Heart right ventricle (tissue), 16 donors: ENCODE results near the gene ACSL5. TPM values are rescaled to one million over a fixed set of nuclear protein-coding genes. Genes with fewer than 3 reads are reported as not detected.

Experiments
- ATAC-seq, 8 donors: fragments of 200-7000 bp; cut with Tn5 transposase; one replicate each; pipeline ENCODE4 v1.9.1; 2020; ENCODE audit warnings: mild to moderate bottlenecking in 8 of 8, moderate library complexity in 8 of 8, moderate number of reproducible peaks in 1 of 8
- DNase-seq, 2 donors: peaks; one replicate each; pipeline ENCODE4 v3.0.0-alpha.2; 2020
- H3K27ac ChIP-seq, 10 donors: fragments of 200-600 bp; sonication (generic) in 2 of 10; one replicate each; pipeline versions ENCODE4 v1.5.0 to v1.8.0; 2020 to 2022; ENCODE audit warnings: mild to moderate bottlenecking in 3 of 10
- H3K27me3 ChIP-seq, 7 donors: fragments of 200-600 bp; one replicate each; pipeline ENCODE4 v1.8.0; 2021 to 2022; ENCODE audit warnings: mild to moderate bottlenecking in 2 of 7
- H3K36me3 ChIP-seq, 9 donors: fragments of 200-600 bp; sonication (generic) in 1 of 9; one replicate each; pipeline versions ENCODE4 v1.5.0 to v1.8.0; 2020 to 2022; ENCODE audit warnings: mild to moderate bottlenecking in 2 of 9
- H3K4me1 ChIP-seq, 9 donors: fragments of 200-600 bp; sonication (generic) in 1 of 9; one replicate each; pipeline versions ENCODE4 v1.5.0 to v1.8.0; 2020 to 2022; ENCODE audit warnings: mild to moderate bottlenecking in 4 of 9
- H3K4me3 ChIP-seq, 10 donors: fragments of 200-600 bp; sonication (generic) in 2 of 10; one replicate each; pipeline versions ENCODE4 v1.5.0 to v1.8.0; 2020 to 2022; ENCODE audit warnings: mild to moderate bottlenecking in 7 of 10, moderate library complexity in 2 of 10
- H3K9me3 ChIP-seq, 11 donors: fragments of 200-600 bp in 10 of 11; sonication (generic) in 2 of 11; one replicate each; pipeline versions ENCODE4 v1.5.0 to v1.8.0; 2013 to 2022; ENCODE audit warnings: mild to moderate bottlenecking in 2 of 11, control low read depth in 1 of 11, moderate library complexity in 1 of 11
- WGBS, 2 donors: extraction: QIAGEN DNeasy Blood & Tissue Kit; methylation state at CpG; one replicate each; pipeline ENCODE4 v1.1.7; 2013; ENCODE audit warnings: inconsistent platforms in 1 of 2; 5-methylcytosine and 5-hydroxymethylcytosine counted together
- intact Hi-C, 10 donors: fragments of 100-400 bp; cut with DNase I; formaldehyde crosslinking; loops; one replicate each; pipeline versions ENCODE4 v1.11.1 to v1.14.2; 2022
- polyA plus RNA-seq, 2 donors: library from polyadenylated mRNA; stranded (reverse); fragments of 200-250 nt; gene quantifications; one replicate each; pipeline ENCODE4 v1.2.3, GENCODE V29; 2013
- total RNA-seq, 10 donors: library from RNA; stranded (reverse); fragmentation: NEBNext Ultra II Directional in 3 of 10; extraction: Animal tissue kit (Norgen Biotek cat#: 25700) in 3 of 10; gene quantifications; one replicate each; pipeline versions ENCODE4 v1.2.1 to v1.2.4, GENCODE V29; 2021 to 2023
- TF ChIP-seq, protein P1 (sequence below), 9 donors: fragments of 200-600 bp; sonication (generic) in 2 of 9; IDR thresholded peaks; one replicate each; pipeline versions ENCODE4 v1.5.0 to v1.8.0; 2021 to 2022; ENCODE audit warnings: antibody characterized with exemption in 9 of 9, mild to moderate bottlenecking in 5 of 9, moderate library complexity in 1 of 9
- donor health status: Arrhythmogenic right ventricular cardiomyopathy.
- donor health status: ischemic (EF 13 %, LVEDD 7.1; RV severe dilation, severe dysfunction).
- donor health status: healthy with polysubstance abuse.
- donor health status: DM: no; HTN: yes; CAD: no.
- donor health status: DM: no; HTN: no; CAD: no.
- donor health status: ischemic (EF 25% LVEDD 6.9; RV normal size, moderate dysfunction).
- donor health status: ischemic (EF 25% LVEDD 5.7; RV mildly dilated, moderate dysfunction).
- donor health status: healthy.
- donor health status: DM: yes; HTN: yes; CAD: no.
- donor health status: Ischemic cardiomyopathy.
- donor health status: ischemic (EF 35%, LVEDD 5.7; RV mildly dilated, moderate dysfunction).
- donor health status: nonischemic (EF 11% LVEDD 7.7; RV severe dilation, severe dysfunction).
- donor health status: DM: yes; HTN: yes; CAD: no.
- donor health status: PGD.
- donor health status: ischemic (EF 29% LVEDD 5.4; RV normal size, mild dysfunction).
- donor health status: nonischemic (EF 23%, LVEDD 6.1; RV moderate dilation, normal function).

ACSL5 gene
- total and polyA plus RNA-seq, 12 donors = 3.1 to 17.4 (median 6.6) TPM

DNA sequence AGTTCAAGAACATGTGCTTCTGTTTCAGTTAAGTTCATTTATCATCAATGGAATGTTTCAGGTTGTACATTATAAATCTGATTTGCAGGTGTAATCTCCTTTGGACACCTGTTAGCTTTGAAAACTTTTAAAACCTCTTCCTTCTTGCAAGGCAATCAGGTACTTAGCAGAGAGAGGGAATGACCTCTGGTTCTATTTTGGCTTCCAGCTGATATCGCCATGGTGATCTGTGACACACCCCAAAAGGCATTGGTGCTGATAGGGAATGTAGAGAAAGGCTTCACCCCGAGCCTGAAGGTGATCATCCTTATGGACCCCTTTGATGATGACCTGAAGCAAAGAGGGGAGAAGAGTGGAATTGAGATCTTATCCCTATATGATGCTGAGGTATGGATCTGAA is 35.4 kb downstream of the ACSL5 start:
- TF ChIP-seq, protein P1, sequence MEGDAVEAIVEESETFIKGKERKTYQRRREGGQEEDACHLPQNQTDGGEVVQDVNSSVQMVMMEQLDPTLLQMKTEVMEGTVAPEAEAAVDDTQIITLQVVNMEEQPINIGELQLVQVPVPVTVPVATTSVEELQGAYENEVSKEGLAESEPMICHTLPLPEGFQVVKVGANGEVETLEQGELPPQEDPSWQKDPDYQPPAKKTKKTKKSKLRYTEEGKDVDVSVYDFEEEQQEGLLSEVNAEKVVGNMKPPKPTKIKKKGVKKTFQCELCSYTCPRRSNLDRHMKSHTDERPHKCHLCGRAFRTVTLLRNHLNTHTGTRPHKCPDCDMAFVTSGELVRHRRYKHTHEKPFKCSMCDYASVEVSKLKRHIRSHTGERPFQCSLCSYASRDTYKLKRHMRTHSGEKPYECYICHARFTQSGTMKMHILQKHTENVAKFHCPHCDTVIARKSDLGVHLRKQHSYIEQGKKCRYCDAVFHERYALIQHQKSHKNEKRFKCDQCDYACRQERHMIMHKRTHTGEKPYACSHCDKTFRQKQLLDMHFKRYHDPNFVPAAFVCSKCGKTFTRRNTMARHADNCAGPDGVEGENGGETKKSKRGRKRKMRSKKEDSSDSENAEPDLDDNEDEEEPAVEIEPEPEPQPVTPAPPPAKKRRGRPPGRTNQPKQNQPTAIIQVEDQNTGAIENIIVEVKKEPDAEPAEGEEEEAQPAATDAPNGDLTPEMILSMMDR (IDR thresholded peaks at IDR 0.05) = no peak
- Histone ChIP-seq H3K9me3 (no peaks in the 10 kb centered on the region), H3K27me3 (no peaks in the 10 kb centered on the region), H3K36me3 (peaks cover 0 to 98% (median 8%) of the 10 kb centered on the region in 9 donors), H3K4me1 (no peaks in the 10 kb centered on the region), H3K4me3 (no peak overlapping the region), H3K27ac (no peak overlapping the region)
- intact Hi-C loops = no loop called here
- 58 to 72% methylated on average over 2 of the region's 2 CpGs for WGBS, 2 donors
- ATAC-seq (no peak), DNase-seq (no peak)

DNA sequence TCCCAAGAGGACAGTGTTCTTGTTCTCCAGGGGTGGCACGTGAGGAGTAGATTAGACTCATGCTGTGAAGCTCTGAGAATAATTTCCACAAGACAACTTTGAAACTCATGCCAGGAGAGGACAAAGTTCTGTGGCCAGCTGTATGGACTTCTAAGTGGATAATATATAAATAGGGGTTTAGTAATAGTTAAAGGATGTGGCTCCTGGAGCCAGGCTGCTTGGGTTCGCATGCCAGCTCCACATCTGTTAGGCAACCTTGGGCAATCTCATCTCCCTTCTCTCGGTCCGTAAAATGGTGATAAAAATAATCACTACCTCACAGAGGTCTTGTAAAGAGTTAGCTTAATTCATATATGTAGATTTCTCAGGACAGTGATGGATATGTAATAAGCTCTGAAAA is 35.8 kb downstream of the ACSL5 start:
- Histone ChIP-seq H3K36me3 (peaks cover 0 to 98% (median 8%) of the 10 kb centered on the region in 9 donors), H3K27ac (no peak overlapping the region), H3K4me3 (no peak overlapping the region), H3K4me1 (no peaks in the 10 kb centered on the region), H3K27me3 (no peaks in the 10 kb centered on the region), H3K9me3 (no peaks in the 10 kb centered on the region)
- TF ChIP-seq, protein P1 (IDR thresholded peaks at IDR 0.05) = no peak
- intact Hi-C loops = no loop called here
- WGBS, 2 donors = 50 to 65% methylated on average over 4 of the region's 4 CpGs
- DNase-seq = no peak
- peak in 1 of 8 donors; percentile 37 for ATAC-seq

DNA sequence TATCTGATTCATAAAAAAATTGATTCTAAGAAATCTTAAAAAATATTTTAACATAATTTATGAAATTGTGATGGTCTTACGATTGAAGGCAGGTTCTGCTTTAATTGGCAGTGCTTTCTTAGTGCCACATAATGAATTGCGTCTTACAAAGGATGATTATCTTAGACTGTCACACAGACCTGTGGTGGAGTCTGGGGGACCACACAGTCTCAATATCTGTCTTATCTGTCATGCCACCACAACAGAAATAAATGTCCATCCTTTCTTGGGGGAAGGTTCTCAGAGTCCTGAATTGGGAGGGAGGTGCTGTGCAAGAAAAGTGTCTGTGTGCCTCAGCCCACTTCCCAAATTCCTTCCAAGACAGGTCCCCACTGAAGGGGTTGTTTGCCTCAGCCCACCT is 38.8 kb downstream of the ACSL5 start:
- Histone ChIP-seq H3K4me3 (no peak overlapping the region), H3K36me3 (peaks cover 0 to 99% (median 5%) of the 10 kb centered on the region in 9 donors), H3K4me1 (no peaks in the 10 kb centered on the region), H3K27me3 (no peaks in the 10 kb centered on the region), H3K27ac (no peak overlapping the region), H3K9me3 (no peaks in the 10 kb centered on the region)
- DNase-seq (no peak), ATAC-seq (no peak)
- TF ChIP-seq, protein P1 (IDR thresholded peaks at IDR 0.05) = no peak
- intact Hi-C loops = no loop called here
- 89 to 93% methylated on average over 2 of the region's 2 CpGs for WGBS, 2 donors

DNA sequence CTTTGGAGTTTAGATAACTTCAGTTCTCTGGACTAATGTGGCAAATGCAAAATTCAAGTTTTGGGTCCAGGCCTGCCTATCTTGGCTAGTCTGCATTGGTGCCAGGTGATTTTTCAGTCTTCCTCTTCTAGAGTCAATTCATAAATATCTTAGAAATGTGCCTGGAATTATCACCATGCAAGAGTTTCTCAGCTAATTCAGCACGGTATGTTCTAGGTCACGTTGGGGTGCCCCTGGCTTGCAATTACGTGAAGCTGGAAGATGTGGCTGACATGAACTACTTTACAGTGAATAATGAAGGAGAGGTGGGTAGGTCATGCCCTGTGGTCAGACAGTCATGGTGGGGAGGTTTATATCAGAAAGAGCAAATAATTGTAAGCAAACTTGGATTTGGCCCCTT is 47.8 kb downstream of the ACSL5 start:
- ATAC-seq = no peak
- Histone ChIP-seq H3K4me3 (no peak overlapping the region), H3K27me3 (no peaks in the 10 kb centered on the region), H3K27ac (no peak overlapping the region), H3K9me3 (no peaks in the 10 kb centered on the region), H3K4me1 (no peaks in the 10 kb centered on the region), H3K36me3 (peaks cover 0 to 94% (median 9%) of the 10 kb centered on the region in 9 donors)
- intact Hi-C loops = loop anchor here in 2 of 10 donors (10.0 kb wide), 2 partner anchors 107 to 227 kb away; no protein-coding TSS in a partner anchor
- no peak for DNase-seq
- 83 to 92% methylated on average over 3 of the region's 3 CpGs for WGBS, 2 donors
- TF ChIP-seq, protein P1 (IDR thresholded peaks at IDR 0.05) = no peak
